ENCODE data around the gene CDCA3.

The CDCA3 gene

DNA sequence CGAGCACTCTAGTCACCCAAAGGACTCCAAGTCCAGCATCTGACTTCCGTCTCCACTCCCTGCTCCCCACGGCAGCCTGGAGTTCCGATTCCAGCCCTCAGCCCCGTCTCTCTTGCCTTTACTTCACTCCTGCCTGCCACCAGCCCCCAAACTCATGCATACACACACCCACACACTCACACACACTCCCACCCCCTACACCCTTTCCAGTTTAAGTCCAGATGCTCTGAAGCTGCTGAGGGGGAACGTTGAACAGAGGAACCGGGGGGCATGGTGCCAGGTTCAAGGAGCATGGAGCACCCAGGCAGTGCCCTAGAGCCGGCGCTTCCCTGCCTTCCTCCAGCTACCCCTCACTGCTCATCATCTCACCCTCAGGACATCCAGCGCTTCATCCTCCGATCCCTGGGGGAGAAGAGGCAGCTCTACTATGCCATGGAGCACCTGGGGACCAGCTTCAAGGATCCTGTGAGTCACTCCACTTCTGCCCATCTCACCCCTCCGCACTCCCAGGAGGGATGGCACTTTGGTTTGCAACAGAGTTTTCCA is 19.6 kb downstream of the CDCA3 start:
- DNase-seq = no peak

DNA sequence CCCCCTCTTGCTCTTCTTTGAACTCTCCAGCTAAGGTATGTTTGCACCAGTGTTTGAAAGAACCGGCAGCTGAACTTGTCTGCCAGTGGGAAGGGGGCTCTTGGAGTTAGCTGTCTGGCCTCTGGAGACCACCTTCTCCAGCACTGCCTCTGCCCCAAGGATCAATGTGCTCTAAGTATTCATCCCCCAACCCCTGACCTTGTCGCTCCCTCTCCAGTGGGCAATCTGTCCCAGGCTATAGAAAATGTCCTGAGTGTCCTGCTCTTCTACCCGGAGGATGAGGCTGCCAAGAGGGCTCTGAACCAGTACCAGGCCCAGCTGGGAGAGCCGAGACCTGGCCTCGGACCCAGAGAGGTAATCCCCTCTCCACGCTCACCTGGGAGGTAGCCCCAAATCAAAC is 20.1 kb downstream of the CDCA3 start:
- DNase-seq = no peak

DNA sequence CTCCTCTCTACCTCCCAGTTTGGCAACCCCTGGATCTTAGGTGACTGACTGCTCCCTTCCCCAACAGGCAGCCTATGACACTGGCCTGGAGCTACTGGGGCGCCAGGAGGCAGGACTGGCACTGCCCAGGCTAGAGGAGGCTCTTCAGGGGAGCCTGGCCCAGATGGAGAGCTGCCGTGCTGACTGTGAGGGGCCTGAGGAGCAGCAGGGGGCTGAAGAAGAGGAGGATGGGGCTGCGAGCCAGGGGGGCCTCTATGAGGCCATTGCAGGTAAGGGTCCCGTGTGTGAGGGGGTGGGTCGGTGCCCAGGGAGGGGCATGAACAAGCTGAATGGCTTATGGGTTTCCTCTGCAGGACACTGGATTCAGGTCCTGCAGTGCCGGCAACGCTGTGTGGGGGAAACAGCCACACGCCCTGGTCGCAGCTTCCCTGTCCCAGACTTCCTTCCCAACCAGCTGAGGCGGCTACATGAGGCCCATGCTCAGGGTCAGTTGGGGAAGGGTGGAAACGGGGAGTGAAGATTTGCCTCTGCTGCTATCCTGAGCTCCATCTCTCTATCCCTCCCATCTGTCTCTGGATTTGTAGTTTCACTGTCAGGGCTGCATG is 20.7 kb downstream of the CDCA3 start:
- no peak for DNase-seq

DNA sequence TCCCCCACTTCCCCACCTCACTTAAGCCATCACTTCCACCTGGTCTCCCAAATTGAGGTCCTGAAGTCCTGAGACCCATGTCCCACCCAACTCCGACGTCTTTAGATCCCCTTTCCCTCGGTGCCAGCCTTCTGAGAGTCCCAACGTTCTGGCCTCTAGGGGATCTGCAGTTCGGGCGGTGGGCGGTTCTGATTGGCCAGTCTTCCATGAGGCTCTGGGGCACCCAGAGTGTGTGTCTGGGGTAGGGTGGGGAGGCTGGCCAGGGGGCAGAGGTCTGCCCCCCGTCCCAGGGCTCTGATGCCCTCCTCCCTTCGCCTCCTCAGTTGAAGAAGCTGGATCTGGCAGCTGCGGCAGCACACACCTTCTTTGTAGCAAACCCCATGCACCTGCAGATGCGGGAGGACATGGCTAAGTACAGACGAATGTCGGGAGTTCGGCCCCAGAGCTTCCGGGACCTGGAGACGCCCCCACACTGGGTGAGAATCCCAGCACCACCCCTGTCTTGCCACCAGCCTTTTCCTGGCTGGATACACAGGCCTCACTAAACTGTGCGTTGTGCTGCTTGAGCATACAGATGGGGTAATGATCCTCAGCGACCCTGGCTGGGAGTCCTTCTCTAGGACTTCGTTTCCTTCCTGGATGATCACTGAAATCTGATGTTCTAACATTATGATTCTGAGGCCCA is 21.4 kb downstream of the CDCA3 start:
- DNase-seq = peak in 1 of 2 experiments; percentile 52

DNA sequence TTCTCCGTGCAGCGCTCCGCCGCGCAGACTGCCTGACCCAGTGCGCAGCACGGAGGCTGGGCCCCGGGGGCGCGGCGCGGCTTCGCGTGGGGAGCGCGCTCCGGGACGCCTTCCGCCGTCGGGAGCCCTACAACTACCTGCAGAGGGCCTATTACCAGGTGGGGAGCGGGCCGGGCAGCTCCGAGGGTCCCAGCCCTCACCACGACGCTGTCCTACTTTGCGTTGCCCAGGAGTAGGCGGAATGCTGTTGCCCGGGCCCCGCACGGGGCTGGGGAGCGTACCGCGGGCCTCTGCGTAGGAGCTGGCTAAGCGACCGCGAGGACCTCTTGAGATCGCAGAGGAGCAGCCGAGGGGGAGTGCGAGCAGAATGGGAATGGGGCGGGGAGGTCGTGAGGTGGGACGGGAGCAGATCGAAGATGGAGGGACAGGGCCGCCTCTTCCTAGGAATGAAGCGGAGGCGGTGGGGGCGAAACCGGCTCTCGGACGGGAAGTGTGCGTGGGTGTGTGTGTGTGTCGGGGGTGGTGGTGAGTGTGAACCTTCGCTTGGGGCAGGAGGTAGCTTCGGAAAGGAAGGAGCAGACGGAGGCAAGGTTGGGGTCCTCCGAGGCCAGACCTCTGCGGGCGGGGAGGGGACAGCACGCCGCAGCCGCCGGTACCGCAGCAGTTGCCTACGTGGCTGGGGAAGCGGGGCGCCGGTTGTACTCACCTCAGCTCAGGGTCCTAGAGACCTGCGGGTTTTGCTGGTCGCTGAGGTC is 22.1 kb downstream of the CDCA3 start:
- DNase-seq = peak in 1 of 2 experiments; percentile 52

DNA sequence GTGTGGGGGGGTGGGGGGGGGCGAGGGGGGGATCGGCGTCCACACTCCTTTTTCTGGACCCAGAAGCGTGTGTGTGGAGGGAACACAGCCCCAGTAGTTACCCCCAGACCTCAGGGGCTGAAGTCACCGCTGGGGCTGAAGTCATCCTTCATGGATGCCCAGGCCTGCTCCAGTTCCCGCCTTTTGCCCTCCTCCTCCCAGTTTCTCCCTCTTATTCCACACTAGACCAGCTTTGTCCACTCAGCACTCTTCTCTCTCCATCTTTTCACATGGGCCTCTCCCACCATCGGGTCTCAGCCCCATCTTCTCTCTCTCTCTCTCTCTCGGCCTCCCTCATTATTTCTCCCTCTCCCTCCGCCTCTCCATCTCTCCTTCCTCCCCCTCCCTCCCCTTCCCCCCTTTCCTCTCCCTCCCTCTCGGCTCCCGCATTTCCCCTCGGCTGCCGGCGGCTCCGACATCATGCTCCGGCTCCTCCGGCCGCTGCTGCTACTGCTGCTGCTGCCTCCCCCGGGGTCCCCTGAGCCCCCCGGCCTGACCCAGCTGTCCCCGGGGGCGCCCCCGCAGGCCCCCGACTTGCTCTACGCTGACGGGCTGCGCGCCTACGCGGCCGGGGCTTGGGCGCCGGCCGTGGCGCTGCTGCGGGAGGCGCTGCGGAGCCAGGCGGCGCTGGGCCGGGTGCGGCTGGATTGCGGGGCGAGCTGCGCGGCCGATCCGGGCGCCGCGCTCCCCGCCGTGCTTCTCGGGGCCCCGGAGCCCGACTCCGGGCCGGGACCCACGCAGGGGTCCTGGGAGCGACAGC is 22.9 kb downstream of the CDCA3 start, which contains the start of gene P3H3:
TSS of gene P3H3 (plus strand) at position 426 of the 799 bp plus-strand sequence. CDS start at position 460, 34 bp downstream.
- peak; percentile 14 to 52 for DNase-seq

DNA sequence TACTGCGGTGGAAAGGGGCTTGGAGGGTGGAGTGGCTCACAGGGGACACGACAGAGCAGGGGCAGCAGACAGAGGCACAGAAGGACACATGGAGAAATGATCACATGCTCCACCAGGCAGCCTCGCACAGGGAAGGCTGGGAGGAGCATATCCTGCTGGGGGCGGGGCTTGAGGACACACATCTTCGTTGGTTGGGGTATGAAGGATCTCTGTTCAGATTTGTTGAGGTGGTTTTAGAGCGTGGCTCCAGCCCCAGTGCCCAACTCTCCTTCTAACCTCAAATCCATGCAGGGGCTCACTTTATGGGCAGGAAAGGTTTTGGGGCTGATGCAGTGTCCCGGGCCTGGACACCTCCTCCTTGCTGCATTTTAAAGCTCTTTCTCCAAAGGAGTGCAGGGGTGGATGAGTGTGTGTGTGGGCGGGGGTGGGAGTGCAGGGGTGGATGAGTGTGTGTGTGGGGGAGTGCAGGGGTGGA is 23.6 kb downstream of the CDCA3 start:
- peak; percentile 78 to 92 for DNase-seq

DNA sequence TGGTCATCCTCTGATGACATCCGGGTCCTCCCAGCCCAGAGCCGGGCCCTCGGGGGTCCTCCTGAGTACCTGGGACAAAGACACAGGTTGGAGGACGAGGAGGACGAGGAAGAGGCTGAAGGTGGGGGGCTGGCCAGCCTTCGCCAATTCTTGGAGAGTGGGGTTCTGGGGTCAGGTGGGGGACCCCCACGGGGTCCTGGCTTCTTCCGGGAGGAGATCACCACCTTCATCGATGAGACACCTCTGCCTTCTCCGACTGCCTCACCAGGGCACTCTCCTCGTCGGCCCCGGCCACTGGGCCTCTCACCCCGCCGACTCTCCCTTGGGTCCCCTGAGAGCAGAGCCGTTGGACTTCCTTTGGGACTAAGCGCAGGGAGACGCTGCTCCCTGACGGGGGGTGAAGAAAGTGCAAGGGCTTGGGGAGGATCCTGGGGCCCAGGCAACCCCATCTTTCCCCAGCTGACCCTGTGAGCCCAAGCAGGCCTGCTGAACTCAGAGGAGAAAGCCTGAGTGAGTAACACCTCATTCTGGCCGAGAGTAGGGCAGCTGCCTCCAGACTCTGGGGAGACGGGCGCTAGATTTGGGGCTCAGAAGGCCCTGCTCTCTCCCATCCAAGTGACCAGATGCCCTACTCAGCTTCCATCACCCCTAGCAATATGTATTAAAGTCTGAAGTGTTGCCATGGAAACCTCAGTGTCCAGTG is 24.2 kb downstream of the CDCA3 start:
- DNase-seq = no peak

DNA sequence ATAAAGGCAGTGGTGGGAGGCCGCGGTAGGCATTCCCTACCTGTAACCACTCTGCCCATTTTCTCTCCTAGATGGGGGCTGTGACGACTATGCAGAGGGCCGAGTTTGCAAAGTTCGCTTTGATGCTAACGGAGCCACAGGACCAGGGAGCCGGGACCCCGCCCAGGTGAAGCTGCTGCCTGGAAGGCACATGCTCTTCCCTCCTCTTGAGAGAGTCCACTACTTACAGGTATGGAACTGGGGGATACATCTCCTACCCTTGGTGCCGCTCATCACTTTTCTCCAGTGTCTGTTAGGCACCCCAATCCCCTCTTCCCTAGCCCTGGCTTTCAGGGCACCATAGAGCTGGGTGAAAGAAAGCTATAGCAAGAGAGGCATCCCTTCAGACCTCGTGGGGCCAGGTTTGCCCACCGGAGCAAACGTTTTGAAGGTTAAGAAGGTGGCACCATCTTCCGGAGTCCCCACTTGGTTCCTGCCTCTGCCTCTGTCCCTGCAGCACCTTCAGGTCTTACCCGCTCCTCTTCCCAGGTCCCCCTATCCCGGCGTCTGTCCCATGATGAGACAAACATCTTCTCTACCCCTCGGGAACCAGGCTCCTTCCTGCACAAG is 24.9 kb downstream of the CDCA3 start:
- no peak for DNase-seq

DNA sequence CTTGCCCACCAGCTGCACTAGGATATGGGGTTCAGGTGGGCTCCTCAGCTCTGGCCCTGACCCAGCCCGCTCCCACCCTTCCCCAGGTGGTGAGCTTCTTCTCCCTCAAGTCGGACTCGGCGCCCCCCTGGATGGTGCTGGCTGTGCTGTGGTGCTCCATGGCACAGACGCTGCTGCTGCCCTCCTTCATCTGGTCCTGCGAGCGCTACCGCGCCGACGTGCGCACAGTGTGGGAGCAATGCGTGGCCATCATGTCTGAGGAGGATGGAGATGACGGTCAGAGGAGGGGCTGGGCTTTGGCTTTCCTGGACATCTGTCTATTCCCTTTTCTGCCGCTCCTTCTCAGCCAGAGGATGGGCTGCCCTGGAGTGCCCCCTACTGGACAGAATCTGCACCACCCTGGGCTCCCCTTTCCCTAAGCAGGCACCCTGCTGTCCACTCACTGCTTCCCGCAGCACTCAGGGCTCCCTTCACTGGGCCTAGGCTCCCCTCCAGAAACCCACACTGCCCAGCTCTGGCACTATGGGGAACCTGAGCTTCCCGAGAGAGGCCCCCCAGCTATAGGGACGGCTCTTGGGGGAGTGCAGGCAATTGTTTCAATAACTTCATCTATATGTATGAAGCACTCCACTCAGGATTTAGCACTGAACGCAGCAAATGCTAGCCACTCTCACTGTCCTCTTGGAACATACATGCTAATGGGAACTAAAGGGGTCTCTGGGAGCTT is 25.5 kb downstream of the CDCA3 start:
- DNase-seq = peak; percentile 88 to 91

DNA sequence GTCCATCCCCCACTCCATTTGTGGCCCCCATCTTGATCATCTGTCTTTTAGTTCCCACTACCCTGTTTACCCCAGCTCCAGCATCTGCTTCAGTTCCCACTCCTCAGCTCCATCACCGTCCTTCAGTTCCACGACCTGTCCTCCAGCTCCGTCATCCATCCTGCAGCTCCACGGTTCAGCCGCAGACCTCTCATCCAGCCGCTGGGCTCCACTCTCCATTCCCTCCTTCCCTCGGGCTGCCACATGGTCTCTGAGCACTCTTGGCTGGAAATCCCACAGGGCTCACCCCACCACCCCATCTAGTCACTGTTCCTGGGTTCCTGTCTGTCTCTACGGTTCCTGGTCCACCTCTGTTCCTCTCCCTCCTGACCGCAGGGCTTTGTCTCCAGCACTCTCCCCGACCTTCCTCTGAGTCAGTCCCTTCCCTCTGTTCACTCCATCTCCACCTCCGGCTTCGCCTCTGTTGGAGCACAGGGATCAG is 26.1 kb downstream of the CDCA3 start:
- DNase-seq = no peak

DNA sequence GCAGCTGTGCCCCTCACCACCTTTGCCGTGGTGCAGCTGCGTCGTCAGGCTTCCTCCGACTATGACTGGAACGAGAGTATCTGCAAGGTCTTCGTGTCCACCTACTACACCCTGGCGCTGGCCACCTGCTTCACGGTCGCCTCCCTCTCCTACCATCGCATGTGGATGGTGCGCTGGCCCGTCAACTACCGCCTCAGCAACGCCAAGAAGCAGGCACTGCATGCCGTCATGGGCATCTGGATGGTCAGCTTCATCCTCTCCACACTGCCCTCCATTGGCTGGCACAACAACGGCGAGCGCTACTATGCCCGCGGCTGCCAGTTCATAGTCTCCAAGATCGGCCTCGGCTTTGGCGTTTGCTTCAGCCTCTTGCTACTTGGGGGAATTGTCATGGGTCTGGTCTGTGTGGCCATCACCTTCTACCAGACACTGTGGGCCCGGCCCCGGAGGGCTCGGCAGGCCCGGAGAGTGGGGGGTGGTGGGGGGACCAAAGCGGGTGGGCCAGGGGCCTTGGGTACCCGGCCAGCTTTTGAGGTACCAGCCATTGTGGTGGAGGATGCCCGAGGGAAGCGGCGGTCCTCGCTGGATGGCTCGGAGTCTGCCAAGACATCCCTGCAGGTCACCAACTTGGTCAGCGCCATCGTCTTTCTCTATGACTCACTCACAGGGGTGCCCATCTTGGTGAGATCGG is 26.9 kb downstream of the CDCA3 start:
- DNase-seq = no peak

DNA sequence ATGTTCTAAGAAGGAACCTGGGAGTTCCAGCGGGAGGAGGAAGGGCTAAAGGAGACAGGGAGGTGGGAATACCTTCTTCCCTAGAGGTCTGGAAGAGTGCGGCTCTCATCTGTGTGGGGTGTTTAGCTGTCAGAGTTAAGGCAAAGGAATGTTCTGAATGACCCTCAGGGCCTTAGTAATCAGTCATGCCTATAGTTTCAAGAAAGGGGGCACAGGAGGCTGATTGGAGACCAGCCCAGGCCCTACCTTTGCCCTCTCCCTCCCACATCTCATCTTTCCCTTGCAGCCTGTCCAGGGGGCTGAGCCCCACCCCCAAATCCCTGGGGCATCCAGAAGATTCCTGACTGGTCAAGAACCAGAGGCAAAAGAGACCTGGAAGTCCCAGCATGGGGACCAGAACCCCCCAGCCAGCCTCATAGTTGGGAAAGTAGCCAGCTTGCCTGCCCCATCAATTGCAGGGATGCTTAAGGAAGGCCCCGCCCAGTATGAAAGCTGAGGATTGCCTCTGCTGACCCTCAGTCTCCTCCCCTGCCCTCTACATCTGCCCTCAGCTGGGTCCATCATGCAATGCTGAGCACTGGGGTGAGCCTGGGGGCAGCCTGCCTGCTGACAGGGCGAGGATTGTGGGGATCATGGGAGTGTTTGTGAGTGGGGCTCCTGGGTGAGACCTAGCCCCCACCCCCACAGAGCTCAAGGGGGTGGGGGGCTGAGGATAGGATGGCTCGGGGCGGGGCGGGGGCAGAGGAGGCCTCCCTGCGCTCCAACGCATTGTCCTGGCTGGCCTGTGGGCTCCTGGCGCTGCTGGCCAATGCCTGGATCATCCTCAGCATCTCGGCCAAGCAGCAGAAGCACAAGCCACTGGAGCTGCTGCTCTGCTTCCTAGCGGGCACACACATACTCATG is 27.7 kb downstream of the CDCA3 start:
- no peak for DNase-seq

DNA sequence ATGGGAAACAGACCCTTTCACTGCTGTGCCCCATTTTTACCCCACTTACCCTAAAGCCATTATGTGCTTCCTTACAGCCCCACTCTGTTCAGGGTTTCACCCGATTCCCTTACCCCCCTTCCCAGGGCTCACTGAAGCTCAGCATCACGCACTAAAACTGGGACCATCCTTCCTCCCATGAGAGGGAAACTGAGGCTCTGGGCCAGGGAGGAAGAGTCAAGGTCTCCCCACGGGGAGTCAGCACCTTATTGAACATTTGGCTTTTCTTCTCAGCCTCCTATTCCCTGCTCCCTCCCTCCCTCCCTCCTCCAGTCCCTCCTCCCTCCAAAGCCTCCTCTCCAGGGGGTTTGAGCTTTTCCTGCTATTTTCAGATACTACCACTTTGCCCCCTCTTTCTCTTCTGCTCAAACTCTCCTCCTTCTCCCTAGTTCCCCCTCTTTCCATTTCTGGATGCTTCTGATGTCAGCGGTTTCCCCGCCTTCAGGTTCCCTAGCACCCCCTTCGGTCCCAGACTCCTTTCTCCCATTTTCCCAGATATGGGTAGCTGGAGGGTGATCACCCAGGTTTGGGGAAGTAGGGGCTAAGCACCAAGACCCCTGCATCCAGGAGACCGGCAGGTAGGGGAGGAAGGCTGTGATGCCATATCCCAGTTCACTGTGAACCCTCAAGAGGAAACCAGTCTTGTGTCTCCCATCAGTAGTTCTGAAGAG is 28.5 kb downstream of the CDCA3 start:
- no peak for DNase-seq

DNA sequence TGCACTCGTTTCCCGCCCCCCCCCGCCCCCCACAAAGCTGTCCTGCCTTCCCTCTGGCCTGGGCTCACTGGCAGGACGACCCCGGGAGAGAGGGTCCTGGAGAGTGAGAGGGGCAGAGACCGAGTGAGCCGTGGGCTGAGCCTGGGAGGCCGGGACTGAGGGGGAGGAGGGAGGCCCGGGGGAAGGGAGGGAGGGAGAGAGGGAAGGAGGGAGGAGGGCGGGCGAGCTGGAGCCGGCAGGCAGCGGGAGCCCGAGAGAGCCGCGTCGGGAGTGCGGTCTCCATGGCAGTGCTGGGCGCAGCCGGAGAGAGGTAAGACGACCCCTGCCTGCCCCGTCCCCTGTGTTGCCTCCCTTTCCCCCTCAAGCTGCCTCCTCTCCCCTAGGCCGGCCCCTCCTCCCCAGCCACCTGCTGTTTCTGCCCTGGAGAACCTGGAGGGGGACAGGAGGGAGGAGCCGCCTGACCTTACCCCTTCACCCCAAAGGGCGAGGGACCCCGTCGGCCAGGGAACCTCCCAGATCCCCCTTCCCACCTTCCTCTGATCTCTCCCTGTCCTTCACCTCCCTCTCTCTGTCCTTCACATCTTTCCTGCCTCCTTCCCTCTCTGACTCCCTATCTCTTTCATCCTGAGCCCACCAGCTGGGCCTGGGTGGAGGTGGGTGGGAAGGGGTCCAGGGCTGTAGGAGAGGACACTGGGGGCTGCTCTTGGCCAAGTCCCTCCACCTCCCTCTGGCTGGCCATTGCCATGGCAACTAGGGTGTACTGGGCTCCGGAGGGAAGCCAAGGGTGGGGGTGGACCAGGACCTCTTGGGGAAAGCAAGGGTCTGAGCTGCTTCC is 29.3 kb downstream of the CDCA3 start, which contains the start of gene GPR162:
TSS of gene GPR162 (plus strand) at position 231 of the 835 bp plus-strand sequence. CDS start 2,078 bp downstream, outside the sequence.
- peak; percentile 61 for DNase-seq

DNA sequence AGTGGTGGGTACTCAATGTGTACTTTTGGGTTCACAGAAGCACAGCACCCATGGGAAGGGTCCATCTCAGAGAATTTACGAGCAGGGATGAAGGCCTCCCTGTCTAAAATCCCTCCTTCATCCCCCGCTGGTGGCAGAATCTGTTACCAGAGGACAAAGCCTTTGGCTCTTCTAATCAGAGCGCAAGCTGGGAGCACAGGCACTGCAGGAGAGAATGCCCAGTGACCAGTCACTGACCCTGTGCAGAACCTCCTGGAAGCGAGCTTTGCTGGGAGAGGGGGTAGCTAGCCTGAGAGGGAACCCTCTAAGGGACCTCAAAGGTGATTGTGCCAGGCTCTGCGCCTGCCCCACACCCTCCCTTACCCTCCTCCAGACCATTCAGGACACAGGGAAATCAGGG is 30.9 kb downstream of the CDCA3 start:
- DNase-seq = no peak
